HG03135 (cell line): ENCODE results near the gene DIAPH2.
"Not testable (repeated sequence)": the region's sequence is repeated elsewhere in the genome, so short reads cannot be mapped to it uniquely, and the experiment has no call there.

Source experiments
- ATAC-seq: cut with Tn5 transposase; IDR thresholded peaks from one replicate; pipeline ENCODE4 v1.9.1; 2021; ENCODE audit warnings: mild to moderate bottlenecking, moderate library complexity; ENCODE audit not compliant: unreplicated experiment

Gene DIAPH2

GRCh38 chrX:97367125-97367524, 682.5 kb downstream of the DIAPH2 start:
- no peak for ATAC-seq

- ATAC-seq: no peak
These were observed 685.3 kb downstream of the DIAPH2 start for GRCh38 chrX:97369947-97370346.

GRCh38 chrX:97372001-97372766, 687.5 kb downstream of the DIAPH2 start:
- ATAC-seq: no peak

GRCh38 chrX:97374266-97374665, 689.6 kb downstream of the DIAPH2 start:
- no peak for ATAC-seq

- ATAC-seq: no peak
These were observed 695.6 kb downstream of the DIAPH2 start for GRCh38 chrX:97380200-97380599.

GRCh38 chrX:97384685-97385084, 700.0 kb downstream of the DIAPH2 start:
- ATAC-seq: no peak

- no peak for ATAC-seq
These were observed 702.4 kb downstream of the DIAPH2 start for GRCh38 chrX:97387004-97387403.

- ATAC-seq: no peak
These were observed 705.1 kb downstream of the DIAPH2 start for GRCh38 chrX:97389761-97390192.

- no peak for ATAC-seq
These were observed 712.7 kb downstream of the DIAPH2 start for GRCh38 chrX:97397371-97397770.

- peak; percentile 50 for ATAC-seq
These were observed 713.4 kb downstream of the DIAPH2 start for GRCh38 chrX:97398030-97398551.

- ATAC-seq: peak; percentile 33
These were observed 714.8 kb downstream of the DIAPH2 start for GRCh38 chrX:97399400-97399799.

- no peak for ATAC-seq
These were observed 715.9 kb downstream of the DIAPH2 start for GRCh38 chrX:97400492-97400891.

GRCh38 chrX:97401154-97401553, 716.5 kb downstream of the DIAPH2 start:
- ATAC-seq: peak; percentile 52

- ATAC-seq: peak; percentile 12
These were observed 717.0 kb downstream of the DIAPH2 start for GRCh38 chrX:97401586-97402136.

- no peak for ATAC-seq
These were observed 717.7 kb downstream of the DIAPH2 start for GRCh38 chrX:97402333-97402732.

- no peak for ATAC-seq
These were observed 718.3 kb downstream of the DIAPH2 start for GRCh38 chrX:97402903-97403302.

- no peak for ATAC-seq
These were observed 720.5 kb downstream of the DIAPH2 start for GRCh38 chrX:97405031-97405660.

- not testable (repeated sequence) for ATAC-seq
These were observed 725.2 kb downstream of the DIAPH2 start for GRCh38 chrX:97409632-97410415.

- ATAC-seq: no peak
These were observed 731.8 kb downstream of the DIAPH2 start for GRCh38 chrX:97416461-97416860.

GRCh38 chrX:97429101-97429500, 744.5 kb downstream of the DIAPH2 start:
- no peak for ATAC-seq

- ATAC-seq: no peak
These were observed 746.6 kb downstream of the DIAPH2 start for GRCh38 chrX:97431281-97431680.
